ENCODE data around the gene FAM47E. TPM values are rescaled to one million over a fixed set of nuclear protein-coding genes. Genes with fewer than 3 reads are reported as not detected.
A peak's percentile ranks its signal among the peaks of the same experiment; 100 is the strongest.

The FAM47E gene
- total and polyA plus RNA-seq, 2 of the 13 experiments (the other 11 are each of a cell fraction or from before 2014, with no cell fraction given): 0.33 to 0.66 TPM

GRCh38 chr4:76251441-76252270 lies at the start of gene FAM47E (continued):
- TF ChIP-seq, protein P1, sequence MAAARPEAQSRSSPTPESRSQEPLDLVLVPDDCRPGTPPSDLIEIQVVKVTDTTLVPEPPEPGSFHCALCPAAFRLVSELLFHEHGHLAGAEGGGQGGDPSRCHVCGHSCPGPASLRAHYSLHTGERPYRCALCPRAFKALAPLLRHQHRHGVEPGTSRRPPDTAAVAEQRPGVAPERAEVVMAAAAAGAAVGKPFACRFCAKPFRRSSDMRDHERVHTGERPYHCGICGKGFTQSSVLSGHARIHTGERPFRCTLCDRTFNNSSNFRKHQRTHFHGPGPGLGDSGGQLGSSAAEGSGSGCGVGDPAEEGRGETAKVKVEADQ (CRISPR knock-in tag; IDR thresholded peaks at IDR 0.05; ENCODE audit: borderline replicate concordance): no peak
- TF ChIP-seq ZNF180 (CRISPR knock-in tag; IDR thresholded peaks at IDR 0.05; ENCODE audit: borderline replicate concordance, low read depth) (no peak), SMARCE1 (IDR thresholded peaks at IDR 0.05; ENCODE audit: borderline replicate concordance) (no peak), SIN3B (IDR thresholded peaks at IDR 0.05; ENCODE audit: low read length) (no peak), DNMT1 (CRISPR knock-in tag; IDR thresholded peaks at IDR 0.05) (peak; percentile 40; the same call in 1 of the 2 replicates), ZNF367 (CRISPR knock-in tag; IDR thresholded peaks at IDR 0.05; ENCODE audit: borderline replicate concordance) (no peak), HDAC1 (CRISPR knock-in tag; IDR thresholded peaks at IDR 0.05) (peak; percentile 89), ZNF562 (CRISPR knock-in tag; IDR thresholded peaks at IDR 0.05; ENCODE audit: borderline replicate concordance) (no peak), ZNF333 (CRISPR knock-in tag; IDR thresholded peaks at IDR 0.05; ENCODE audit: borderline replicate concordance) (0 out of 2 replicates have a peak, but pooled peaks have one; percentile 47), ISX (CRISPR knock-in tag; conservative IDR thresholded peaks at IDR 0.05) (no peak), ZNF768 (CRISPR knock-in tag; IDR thresholded peaks at IDR 0.05) (peak; percentile 63; the same call in 1 of the 2 replicates), ZNF24 (IDR thresholded peaks at IDR 0.05) (no peak), SP4 (CRISPR knock-in tag; IDR thresholded peaks at IDR 0.05) (peak; percentile 61), NFIC (IDR thresholded peaks at IDR 0.05; ENCODE audit: low read length) (no peak), SETDB1 (CRISPR knock-in tag; IDR thresholded peaks at IDR 0.05; ENCODE audit: borderline replicate concordance) (no peak), MLXIP (CRISPR knock-in tag; IDR thresholded peaks at IDR 0.05; ENCODE audit: borderline replicate concordance) (no peak), NFRKB (IDR thresholded peaks at IDR 0.05) (no peak), ZNF460 (CRISPR knock-in tag; IDR thresholded peaks at IDR 0.05; ENCODE audit: borderline replicate concordance) (peak; percentile 22; the same call in 1 of the 2 replicates), ZFAT (CRISPR knock-in tag; conservative IDR thresholded peaks at IDR 0.05) (no peak), TMF1 (CRISPR knock-in tag; IDR thresholded peaks at IDR 0.05; ENCODE audit: low read depth) (peak; percentile 84), ATF7 (IDR thresholded peaks at IDR 0.05) (no peak), ATF7 (CRISPR knock-in tag; IDR thresholded peaks at IDR 0.05) (peak; percentile 30; the same call in 1 of the 2 replicates)
- TF ChIP-seq, protein P2, sequence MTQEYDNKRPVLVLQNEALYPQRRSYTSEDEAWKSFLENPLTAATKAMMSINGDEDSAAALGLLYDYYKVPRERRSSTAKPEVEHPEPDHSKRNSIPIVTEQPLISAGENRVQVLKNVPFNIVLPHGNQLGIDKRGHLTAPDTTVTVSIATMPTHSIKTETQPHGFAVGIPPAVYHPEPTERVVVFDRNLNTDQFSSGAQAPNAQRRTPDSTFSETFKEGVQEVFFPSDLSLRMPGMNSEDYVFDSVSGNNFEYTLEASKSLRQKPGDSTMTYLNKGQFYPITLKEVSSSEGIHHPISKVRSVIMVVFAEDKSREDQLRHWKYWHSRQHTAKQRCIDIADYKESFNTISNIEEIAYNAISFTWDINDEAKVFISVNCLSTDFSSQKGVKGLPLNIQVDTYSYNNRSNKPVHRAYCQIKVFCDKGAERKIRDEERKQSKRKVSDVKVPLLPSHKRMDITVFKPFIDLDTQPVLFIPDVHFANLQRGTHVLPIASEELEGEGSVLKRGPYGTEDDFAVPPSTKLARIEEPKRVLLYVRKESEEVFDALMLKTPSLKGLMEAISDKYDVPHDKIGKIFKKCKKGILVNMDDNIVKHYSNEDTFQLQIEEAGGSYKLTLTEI (CRISPR knock-in tag; conservative IDR thresholded peaks at IDR 0.05): no peak
- TF ChIP-seq, protein P3, sequence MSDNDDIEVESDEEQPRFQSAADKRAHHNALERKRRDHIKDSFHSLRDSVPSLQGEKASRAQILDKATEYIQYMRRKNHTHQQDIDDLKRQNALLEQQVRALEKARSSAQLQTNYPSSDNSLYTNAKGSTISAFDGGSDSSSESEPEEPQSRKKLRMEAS (IDR thresholded peaks at IDR 0.05): peak; percentile 77
- TF ChIP-seq, protein P4, sequence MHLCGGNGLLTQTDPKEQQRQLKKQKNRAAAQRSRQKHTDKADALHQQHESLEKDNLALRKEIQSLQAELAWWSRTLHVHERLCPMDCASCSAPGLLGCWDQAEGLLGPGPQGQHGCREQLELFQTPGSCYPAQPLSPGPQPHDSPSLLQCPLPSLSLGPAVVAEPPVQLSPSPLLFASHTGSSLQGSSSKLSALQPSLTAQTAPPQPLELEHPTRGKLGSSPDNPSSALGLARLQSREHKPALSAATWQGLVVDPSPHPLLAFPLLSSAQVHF (CRISPR knock-in tag; IDR thresholded peaks at IDR 0.05): 0 out of 2 replicates have a peak, but pooled peaks have one; percentile 42
